K562 (cell line): ENCODE data around the gene PRSS35. TPM values are rescaled to one million over a fixed set of nuclear protein-coding genes. Genes with fewer than 3 reads are reported as not detected.

Source experiments
- ATAC-seq: fragments of 200-7000 bp; cut with Tn5 transposase; 3 replicates; pipeline ENCODE4 v1.9.1; 2020; ENCODE audit warnings: moderate library complexity
- BruUV-seq: library from RNA; stranded (reverse); fragments of 400-500 nt; replicated peaks from 2 replicates; lab custom pipeline; 2021; lab: Mats Ljungman, UMichigan
- CTCF ChIA-PET: fragments of 300-600 bp; formaldehyde crosslinking; extraction: SDS; loops from one replicate; lab custom pipeline; 2021; ENCODE audit warnings: low intra/inter-chr PET ratio; lab: Yijun Ruan, JAX
- POLR2A ChIA-PET: fragments of 300-600, 350-650 bp; sonication (Branson Sonifier 250); formaldehyde crosslinking; extraction: SDS; loops from one replicate; lab custom pipeline; 2021; ENCODE audit warnings: antibody characterized with exemption, inconsistent platforms; lab: Yijun Ruan, JAX
- DNase-seq, 4 experiments: peaks; one replicate each; pipeline versions ENCODE4 v3.0.0 to v3.0.0-alpha.2; 2011 to 2018; ENCODE audit warnings: low spot score in 3 of 4, mixed read lengths in 3 of 4; ENCODE audit errors: extremely low read depth in 1 of 4
- FAIRE-seq: peaks from 2 replicates; lab custom pipeline; 2011; peaks lifted over from hg19 to GRCh38; lab: Jason Lieb, UNC
- H2AFZ ChIP-seq: 2 replicates; pipeline ENCODE4 v1.6.0; 2011; ENCODE audit warnings: low read depth, low read length, control low read depth, inconsistent platforms
- H3K27ac ChIP-seq: fragments of 200-600 bp; 3 replicates; pipeline ENCODE4 v1.8.0; 2011; ENCODE audit warnings: low read depth, mild to moderate bottlenecking, control low read depth, inconsistent platforms, low read length, moderate library complexity, mixed read lengths; ENCODE audit errors: extremely low read depth
- H3K27me3 ChIP-seq, 2 experiments: fragments of 300-600 bp in 1 of 2; 2 replicates in 1 of 2; 3 replicates in 1 of 2; pipeline versions ENCODE4 v1.6.0 to v1.8.0; 2011; ENCODE audit warnings: inconsistent platforms in 2 of 2, low read length in 2 of 2, mild to moderate bottlenecking in 1 of 2, mixed read lengths in 1 of 2, moderate library complexity in 1 of 2; ENCODE audit not compliant: control insufficient read depth in 2 of 2, insufficient read depth in 2 of 2
- H3K36me3 ChIP-seq: fragments of 300-600 bp; 3 replicates; pipeline ENCODE4 v1.8.0; 2011; ENCODE audit warnings: mild to moderate bottlenecking, low read length, inconsistent platforms; ENCODE audit not compliant: control insufficient read depth, insufficient read depth
- H3K4me1 ChIP-seq, 2 experiments: fragments of 200-600 bp in 1 of 2; replicated peaks in 1 of 2; 2 replicates in 1 of 2; 3 replicates in 1 of 2; pipeline versions ENCODE4 v1.5.1 to v1.8.0; 2011; ENCODE audit warnings: inconsistent platforms in 2 of 2, low read length in 2 of 2, mild to moderate bottlenecking in 1 of 2, mixed read lengths in 1 of 2, moderate library complexity in 1 of 2; ENCODE audit not compliant: control insufficient read depth in 2 of 2, insufficient read depth in 2 of 2
- H3K4me2 ChIP-seq: 2 replicates; pipeline ENCODE4 v1.6.1; 2011; ENCODE audit warnings: low read length, control low read depth, inconsistent platforms, mixed read lengths; ENCODE audit not compliant: insufficient read depth
- H3K4me3 ChIP-seq: fragments of 200-600 bp; sonication (generic), shearing (Covaris generic); 2 replicates; pipeline ENCODE4 v1.5.1; 2016; ENCODE audit warnings: control low read depth, inconsistent platforms
- H3K79me2 ChIP-seq: fragments of 200-600 bp; 3 replicates; pipeline ENCODE4 v1.8.0; 2011; ENCODE audit warnings: low read length, inconsistent platforms; ENCODE audit not compliant: control insufficient read depth, insufficient read depth
- H3K9ac ChIP-seq, 2 experiments: 2 replicates each; pipeline versions ENCODE4 v1.6.0 to v1.6.1; 2011; ENCODE audit warnings: low read depth in 2 of 2, low read length in 2 of 2, control low read depth in 1 of 2, inconsistent platforms in 1 of 2, mild to moderate bottlenecking in 1 of 2, mixed read lengths in 1 of 2; ENCODE audit not compliant: insufficient read depth in 1 of 2
- H3K9me1 ChIP-seq: one replicate; pipeline ENCODE4 v1.6.0; 2011; ENCODE audit warnings: inconsistent platforms, mild to moderate bottlenecking, low read length, moderate library complexity; ENCODE audit not compliant: control insufficient read depth, insufficient read depth
- H3K9me3 ChIP-seq: replicated peaks from 2 replicates; pipeline ENCODE4 v1.5.1; 2011; ENCODE audit warnings: low read depth, low read length, inconsistent platforms; ENCODE audit not compliant: control insufficient read depth, insufficient read depth
- H4K20me1 ChIP-seq: replicated peaks from 2 replicates; pipeline ENCODE4 v1.6.1; 2011; ENCODE audit warnings: low read length, inconsistent platforms, mixed read lengths; ENCODE audit not compliant: control insufficient read depth, insufficient read depth
- CTCF ChIP-seq, 3 experiments: IDR thresholded peaks in 2 of 3; conservative IDR thresholded peaks in 1 of 3; 2 replicates each; pipeline ENCODE4 v1.5.1; 2011 to 2012; ENCODE audit warnings: low read length in 3 of 3, mild to moderate bottlenecking in 3 of 3, control low read depth in 2 of 3, improper control_type of control experiment in 1 of 3, inconsistent platforms in 1 of 3, low read depth in 1 of 3, mixed read lengths in 1 of 3, moderate library complexity in 1 of 3; ENCODE audit not compliant: insufficient read depth in 2 of 3
- KDM1A ChIP-seq, 2 experiments: fragments of 450-650 bp; IDR thresholded peaks; 2 replicates each; pipeline ENCODE4 v1.6.1; 2016; ENCODE audit warnings: mild to moderate bottlenecking in 2 of 2
- NFE2 ChIP-seq: IDR thresholded peaks from 2 replicates; pipeline ENCODE4 v1.6.1; 2014; ENCODE audit warnings: antibody characterized with exemption, low read depth
- RAD21 ChIP-seq, 2 experiments: fragments of 250-450 bp in 1 of 2; fragments of 450-650 bp in 1 of 2; sonication (Bioruptor Pico) in 1 of 2; formaldehyde crosslinking in 1 of 2; IDR thresholded peaks in 1 of 2; conservative IDR thresholded peaks in 1 of 2; 2 replicates each; pipeline versions ENCODE4 v1.4.0 to v1.8.0; 2020 to 2022; ENCODE audit warnings: mild to moderate bottlenecking in 2 of 2, moderate library complexity in 1 of 2
- ZBTB43 ChIP-seq: sonication (generic); formaldehyde crosslinking; IDR thresholded peaks from 2 replicates; pipeline ENCODE4 v1.8.0; 2023; ENCODE audit warnings: mild to moderate bottlenecking, missing genetic modification reagents
- ZNF589 ChIP-seq: fragments of 200-800 bp; sonication (Bioruptor generic); IDR thresholded peaks from 2 replicates; pipeline ENCODE4 v1.6.1; 2016; ENCODE audit warnings: low read depth, missing genetic modification characterization, missing compliant biosample characterization
- WGBS: fragments of 100-300 bp; shearing (Covaris generic); methylation state at CpG from one replicate; pipeline ENCODE4 v1.1.6; 2016; ENCODE audit warnings: low coverage, mixed read lengths; ENCODE audit not compliant: insufficient coverage; ENCODE audit errors: missing lambda C conversion rate; 5-methylcytosine and 5-hydroxymethylcytosine counted together
- in situ Hi-C: fragments of 300-500 bp; cut with MboI; formaldehyde crosslinking; loops from 4 replicates; pipeline ENCODE4 v1.15.0; 2018; ENCODE audit warnings: inconsistent platforms, mixed read lengths
- intact Hi-C: fragments of 100-400 bp; cut with micrococcal nuclease; formaldehyde crosslinking; loops from 2 replicates; pipeline ENCODE4 v1.14.2; 2022
- polyA plus RNA-seq, 8 experiments: library from polyadenylated mRNA; depleted of rRNA in 4 of 8; stranded (reverse) in 5 of 8; unstranded in 3 of 8; fragments of >200 nt; fragmentation: Nextera tagmentation in 2 of 8; fragmentation: Illumina TruSeq in 1 of 8; extraction: Ambion mirVana in 2 of 8; extraction: Trizol in 1 of 8; gene quantifications; 2 replicates each; pipeline versions ENCODE4 v1.2.1 to v1.2.3, GENCODE V29; 2011 to 2014; ENCODE audit warnings: inconsistent platforms in 1 of 8, missing spikeins in 1 of 8
- total RNA-seq, 7 experiments: library from RNA; depleted of rRNA in 6 of 7; stranded (reverse); fragments of >200 nt in 6 of 7; fragmentation: Illumina TruSeq in 2 of 7; extraction: Trizol in 2 of 7; gene quantifications; 2 replicates each; pipeline versions ENCODE4 v1.2.1 to v1.2.3, GENCODE V29; 2011 to 2021; ENCODE audit warnings: low replicate concordance in 1 of 7

The PRSS35 gene
- total and polyA plus RNA-seq, 9 of the 15 experiments (the other 6 are each of a cell fraction or from before 2014, with no cell fraction given), result not detected

GRCh38 chr6:83518816-83519480, 6.6 kb downstream of the PRSS35 start:
- no peaks in the 10 kb centered on the region for H3K9me3 ChIP-seq
- POLR2A ChIA-PET, result no interaction called here
- CTCF ChIA-PET, result no interaction called here
- no peaks in the 10 kb centered on the region for H3K4me1 ChIP-seq
- intact Hi-C loops, result loop anchor here (10.0 kb wide), 1 partner anchor 1244 kb away; no protein-coding TSS in a partner anchor
- H3K27ac ChIP-seq, result no peak overlapping the region
- no peak for ATAC-seq
- H3K4me3 ChIP-seq, result no peak overlapping the region
- H3K36me3 ChIP-seq, result no peaks in the 10 kb centered on the region
- peak in 2 of 3 experiments; percentile 13 to 37; a peak in 3 of 6 replicates for TF ChIP-seq CTCF (IDR thresholded peaks at IDR 0.05 in 2 of 3, conservative IDR thresholded peaks at IDR 0.05 in 1 of 3; ENCODE audit: insufficient read depth in 2 of 3, low read depth in 1 of 3, low read length in 3 of 3)
- TF ChIP-seq KDM1A (IDR thresholded peaks at IDR 0.05), result peak; percentile 32 to 37; a peak in 1 of 4 replicates
- TF ChIP-seq ZBTB43 (CRISPR knock-in tag), result no peak
- TF ChIP-seq RAD21 (CRISPR knock-in tag; conservative IDR thresholded peaks at IDR 0.05 in 1 of 2, IDR thresholded peaks at IDR 0.05 in 1 of 2), result peak in 1 of 2 experiments; percentile 49; a peak in 1 of 4 replicates
- TF ChIP-seq ZNF589 (CRISPR knock-in tag), result no peak
- 0 out of 2 replicates have a peak, but pooled peaks have one; percentile 25 for TF ChIP-seq NFE2
- TF ChIP-seq, all 486 proteins: peak for 4
- in situ Hi-C loops, result loop anchor here (5.0 to 10.0 kb wide), 4 partner anchors 102 to 1254 kb away; partner anchors contain the start of genes DOP1A and UBE3D
- no peaks in the 10 kb centered on the region for H3K79me2 ChIP-seq
- no peak overlapping the region for H3K4me2 ChIP-seq
- no peak for DNase-seq
- H3K9ac ChIP-seq, result no peak overlapping the region
- peaks cover 5 to 10% of the 10 kb centered on the region in 2 experiments for H3K27me3 ChIP-seq
- WGBS, result 2% methylated on average over 4 of the region's 4 CpGs
- FAIRE-seq, result no peak
- no peaks in the 10 kb centered on the region for H3K9me1 ChIP-seq
- no TSS peak for BruUV-seq
- no peak overlapping the region for H2AFZ ChIP-seq
- no peaks in the 10 kb centered on the region for H4K20me1 ChIP-seq
